PC-9 (cell line): ENCODE data around the gene CRABP2. TPM values are rescaled to one million over a fixed set of nuclear protein-coding genes. Genes with fewer than 3 reads are reported as not detected.

Experiments
- BruUV-seq: library from RNA; stranded (reverse); fragments of 400-500 nt; replicated peaks from 2 replicates; lab custom pipeline; 2021; lab: Mats Ljungman, UMichigan
- CTCF ChIA-PET: fragments of 300-600 bp; sonication (Branson Sonifier 250); formaldehyde crosslinking; loops from one replicate; lab custom pipeline; 2022; ENCODE audit warnings: antibody characterized with exemption; lab: Charles Lee
- POLR2A ChIA-PET: fragments of 300-600 bp; sonication (Branson Sonifier 250); formaldehyde crosslinking; loops from one replicate; lab custom pipeline; 2022; ENCODE audit warnings: antibody characterized with exemption; ENCODE audit not compliant: unreplicated experiment; lab: Charles Lee
- DNase-seq, 2 experiments: peaks; one replicate each; pipeline versions ENCODE4 v3.0.0 to v3.0.0-alpha.2; 2015 to 2022; ENCODE audit warnings: mixed read lengths in 1 of 2
- H2AFZ ChIP-seq: fragments of 200-600 bp; sonication (generic); 2 replicates; pipeline ENCODE4 v1.8.1; 2017; ENCODE audit warnings: antibody characterized with exemption
- H3F3A ChIP-seq: fragments of 200-600 bp; sonication (generic); 2 replicates; pipeline ENCODE4 v1.8.1; 2017; ENCODE audit warnings: antibody characterized with exemption, mild to moderate bottlenecking, low read depth; ENCODE audit not compliant: insufficient read depth
- H3K27ac ChIP-seq: fragments of 200-600 bp; sonication (generic); 2 replicates; pipeline ENCODE4 v1.6.1; 2016; ENCODE audit warnings: mixed run types
- H3K27me3 ChIP-seq: fragments of 200-600 bp; sonication (generic); 2 replicates; pipeline ENCODE4 v1.6.1; 2016; ENCODE audit warnings: low read depth, mixed run types; ENCODE audit not compliant: insufficient read depth
- H3K36me3 ChIP-seq: fragments of 200-600 bp; sonication (generic); 2 replicates; pipeline ENCODE4 v1.6.1; 2016; ENCODE audit warnings: low read depth, mixed run types
- H3K4me1 ChIP-seq: fragments of 200-600 bp; sonication (generic); replicated peaks from 2 replicates; pipeline ENCODE4 v1.6.1; 2016; ENCODE audit warnings: mixed run types; ENCODE audit not compliant: insufficient read depth
- H3K4me2 ChIP-seq: fragments of 200-600 bp; sonication (generic); 2 replicates; pipeline ENCODE4 v1.6.1; 2017; ENCODE audit warnings: mixed run types
- H3K4me3 ChIP-seq: fragments of 200-600 bp; sonication (generic); 2 replicates; pipeline ENCODE4 v1.6.1; 2016; ENCODE audit warnings: mixed run types
- H3K79me2 ChIP-seq: fragments of 200-600 bp; sonication (generic); 2 replicates; pipeline ENCODE4 v1.6.1; 2017; ENCODE audit warnings: low read depth, mixed run types
- H3K9me2 ChIP-seq: fragments of 200-600 bp; sonication (generic); 2 replicates; pipeline ENCODE4 v1.8.1; 2017; ENCODE audit warnings: mild to moderate bottlenecking; ENCODE audit not compliant: insufficient read depth
- H3K9me3 ChIP-seq: fragments of 200-600 bp; sonication (generic); 2 replicates; pipeline ENCODE4 v1.8.1; 2016; ENCODE audit warnings: low read depth; ENCODE audit not compliant: insufficient read depth
- H4K20me1 ChIP-seq: fragments of 200-600 bp; sonication (generic); 2 replicates; pipeline ENCODE4 v1.8.1; 2017; ENCODE audit not compliant: insufficient read depth
- CTCF ChIP-seq: fragments of 200-600 bp; sonication (generic); conservative IDR thresholded peaks from 2 replicates; pipeline ENCODE4 v1.6.1; 2017; ENCODE audit warnings: mixed run types, antibody characterized with exemption, mild to moderate bottlenecking, moderate library complexity
- EZH2 ChIP-seq: fragments of 200-600 bp; sonication (generic); IDR thresholded peaks from 2 replicates; pipeline ENCODE4 v1.8.0; 2017; ENCODE audit warnings: antibody characterized with exemption, low read depth
- intact Hi-C: fragments of 100-400 bp; cut with micrococcal nuclease; formaldehyde crosslinking; loops from one replicate; pipeline ENCODE4 v1.10.0; 2022; ENCODE audit not compliant: unreplicated experiment
- total RNA-seq: library from RNA; stranded (reverse); gene quantifications from 2 replicates; pipeline ENCODE4 v1.2.3, GENCODE V29; 2021

CRABP2 gene
- total RNA-seq, 1 experiment from 2014 or later = 142 TPM

DNA sequence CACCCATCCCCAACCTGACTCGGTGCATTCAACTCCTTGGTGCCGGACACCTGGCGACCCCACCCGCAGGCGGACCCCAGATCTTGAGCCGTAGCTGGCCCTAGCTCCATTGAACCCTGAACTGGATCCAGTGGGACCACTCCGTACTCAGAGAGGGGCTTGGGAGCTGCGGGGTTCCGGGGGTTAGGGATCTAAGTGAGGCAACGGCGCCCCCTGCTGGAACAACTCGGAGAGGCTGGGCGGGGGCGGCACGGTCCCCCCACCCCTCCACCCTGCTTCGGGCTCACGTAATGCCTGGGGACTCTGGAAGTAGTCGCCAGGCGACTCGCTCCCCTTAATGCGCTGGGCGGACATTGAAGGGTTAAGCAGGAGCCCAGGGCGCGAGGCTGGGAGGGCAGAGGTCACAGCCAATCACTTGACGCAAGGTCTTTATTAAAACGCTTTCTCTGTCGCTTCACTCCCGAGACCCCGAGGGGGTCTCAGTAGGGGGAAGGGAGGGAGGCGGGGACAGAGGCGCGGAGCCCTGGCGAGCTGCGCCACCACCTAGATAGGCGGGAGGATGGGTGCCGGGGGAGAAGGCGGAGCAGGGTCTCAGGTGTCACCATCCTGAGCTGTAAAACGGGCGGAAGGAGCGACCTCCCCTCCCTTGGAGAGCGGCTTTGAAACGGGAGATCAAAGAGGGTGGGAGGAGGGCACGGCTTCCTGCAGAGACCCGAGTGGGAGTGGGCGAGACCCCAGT, 704 bp upstream of the CRABP2 start:
- intact Hi-C loops = loop anchor here (1.0 kb wide), 4 partner anchors 13 to 46 kb away; no protein-coding TSS in a partner anchor
- Histone ChIP-seq H3K9me2 (no peaks in the 10 kb centered on the region), H3K36me3 (no peaks in the 10 kb centered on the region), H3K27me3 (no peaks in the 10 kb centered on the region), H3K4me3 (peak overlapping the region; percentile 79), H3K4me1 (peaks cover 47% of the 10 kb centered on the region), H2AFZ (peak overlapping the region; percentile 71), H4K20me1 (no peaks in the 10 kb centered on the region), H3K27ac (0 out of 2 replicates have a peak overlapping the region, but pooled peaks have one; percentile 55), H3K4me2 (peak overlapping the region; percentile 92), H3K79me2 (peaks cover 30% of the 10 kb centered on the region), H3K9me3 (no peaks in the 10 kb centered on the region), H3F3A (peaks cover 19% of the 10 kb centered on the region)
- BruUV-seq = no TSS peak
- ChIA-PET CTCF (interaction anchor here (3.8 to 8.4 kb wide), 2 partner anchors 16 to 20 kb away, joined by 21 to 109 read pairs; no protein-coding TSS in a partner anchor), POLR2A (interaction anchor here (0.6 to 2.3 kb wide), 12 partner anchors 11 to 782 kb away, joined by 3 to 28 read pairs (median 11); partner anchors contain the start of genes METTL25B and MRPL24)
- TF ChIP-seq CTCF = peak; percentile 98
- no peak for TF ChIP-seq EZH2
- peak in 1 of 2 experiments; percentile 86 for DNase-seq

DNA sequence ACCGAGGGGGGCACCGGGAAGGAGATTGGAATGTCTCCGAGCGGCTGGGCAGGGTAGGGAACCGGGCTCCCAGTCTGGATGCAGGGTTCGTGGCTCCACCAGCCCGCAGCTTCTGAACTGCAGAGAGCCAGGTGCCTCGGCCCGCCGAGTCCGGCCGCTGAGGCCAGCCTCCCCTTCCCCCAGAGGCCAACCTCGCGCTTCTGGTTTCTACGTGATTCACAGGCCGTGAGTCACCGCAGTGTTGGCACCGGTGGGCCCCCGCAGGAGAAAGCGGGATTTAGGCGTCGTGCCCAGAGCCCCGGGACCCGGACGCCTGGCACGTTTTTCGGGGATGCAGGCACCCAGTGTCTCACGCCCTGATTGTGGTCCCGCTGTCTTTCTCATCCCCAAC, 458 bp downstream of the CRABP2 start:
- Histone ChIP-seq H3K4me1 (peaks cover 36% of the 10 kb centered on the region), H3K9me3 (no peaks in the 10 kb centered on the region), H3K27me3 (no peaks in the 10 kb centered on the region), H3K9me2 (no peaks in the 10 kb centered on the region), H3F3A (peaks cover 10% of the 10 kb centered on the region), H3K27ac (peak overlapping the region; percentile 55), H3K36me3 (no peaks in the 10 kb centered on the region; the same call in 1 of the 2 replicates), H3K79me2 (peaks cover 30% of the 10 kb centered on the region), H3K4me3 (peak overlapping the region; percentile 79), H4K20me1 (no peaks in the 10 kb centered on the region), H3K4me2 (peak overlapping the region; percentile 92), H2AFZ (peak overlapping the region; percentile 71)
- ChIA-PET CTCF (interaction anchor here (0.6 to 8.4 kb wide), 2 partner anchors 15 to 155 kb away, joined by 3 to 109 read pairs; no protein-coding TSS in a partner anchor), POLR2A (interaction anchor here (0.7 to 2.3 kb wide), 6 partner anchors 10 to 44 kb away, joined by 4 to 28 read pairs (median 11); partner anchors contain the start of gene METTL25B)
- TF ChIP-seq EZH2 (no peak), CTCF (no peak)
- DNase-seq = peak; percentile 70 to 78
- intact Hi-C loops = loop anchor here (1.0 kb wide), 2 partner anchors 12 to 21 kb away; no protein-coding TSS in a partner anchor
- BruUV-seq = TSS peak; percentile 68

GRCh38 chr1:156704166-156704711, 1.1 kb downstream of the CRABP2 start:
- no TSS peak for BruUV-seq
- Histone ChIP-seq H3K36me3 (no peaks in the 10 kb centered on the region; the same call in 1 of the 2 replicates), H3K27ac (peak overlapping the region; percentile 55), H3K9me2 (no peaks in the 10 kb centered on the region), H3K9me3 (no peaks in the 10 kb centered on the region), H3K4me3 (peak overlapping the region; percentile 79), H3K4me1 (peaks cover 29% of the 10 kb centered on the region), H3F3A (peaks cover 10% of the 10 kb centered on the region), H3K79me2 (peaks cover 30% of the 10 kb centered on the region), H3K27me3 (no peaks in the 10 kb centered on the region), H2AFZ (no peak overlapping the region; the same call in 1 of the 2 replicates), H4K20me1 (no peaks in the 10 kb centered on the region), H3K4me2 (peak overlapping the region; percentile 92)
- intact Hi-C loops = no loop called here
- TF ChIP-seq EZH2 (no peak), CTCF (no peak)
- CTCF ChIA-PET = interaction anchor here (8.4 kb wide), 1 partner anchor 14 kb away, joined by 109 read pairs; no protein-coding TSS in a partner anchor
- no peak for DNase-seq
- POLR2A ChIA-PET = interaction anchor here (0.6 to 2.3 kb wide), 3 partner anchors 12 to 204 kb away, joined by 12 to 28 read pairs (median 15); partner anchors contain the start of gene MEF2D
